Right ventricle myocardium inferior (tissue), 1 donor: Measurements from ENCODE around the gene ZNF580. TPM values are rescaled to one million over a fixed set of nuclear protein-coding genes. Genes with fewer than 3 reads are reported as not detected.

Experiments used
- ATAC-seq: fragments of 200-7000 bp; cut with Tn5 transposase; one replicate; pipeline ENCODE4 v1.9.1; 2020; ENCODE audit warnings: mild to moderate bottlenecking, moderate library complexity
- DNase-seq: peaks from one replicate; pipeline ENCODE4 v3.0.0; 2021; ENCODE audit errors: missing footprints
- intact Hi-C: fragments of 100-400 bp; cut with DNase I; formaldehyde crosslinking; loops from one replicate; pipeline ENCODE4 v1.11.0; 2022
- total RNA-seq: library from RNA; stranded (reverse); fragmentation: NEBNext Ultra II Directional; extraction: Animal tissue kit (Norgen Biotek cat#: 25700); gene quantifications from one replicate; pipeline ENCODE4 v1.2.1, GENCODE V29; 2021
- donor health status: DM: no; HTN: yes; CAD: no; lungs with severe emphysema.

The ZNF580 gene
- total RNA-seq, 1 donor from 2014 or later: 13.2 TPM

- ATAC-seq (peak; percentile 1), DNase-seq (no peak)
- intact Hi-C loops: no loop called here
Measured at GRCh38 chr19:55641426-55642152, 787 bp downstream of the ZNF580 start.

GRCh38 chr19:55642153-55643002 is 1.6 kb downstream of the ZNF580 start:
- DNase-seq: no peak
- intact Hi-C loops: no loop called here
- ATAC-seq: no peak

GRCh38 chr19:55643003-55643886 is 2.4 kb downstream of the ZNF580 start, which contains the start of gene ZNF581:
ZNF581 (plus strand) TSS chr19:55643649; CDS start chr19:55644572, 923 bp downstream.
- intact Hi-C loops: no loop called here
- ATAC-seq (peak; percentile 45), DNase-seq (peak; percentile 84)

GRCh38 chr19:55643887-55644176 is 3.0 kb downstream of the ZNF580 start:
- intact Hi-C loops: no loop called here
- no peak for ATAC-seq
- no peak for DNase-seq

- intact Hi-C loops: no loop called here
- ATAC-seq (no peak), DNase-seq (no peak)
Measured at GRCh38 chr19:55644191-55644833, 3.5 kb downstream of the ZNF580 start.

- ATAC-seq: no peak
- intact Hi-C loops: no loop called here
- no peak for DNase-seq
Measured at GRCh38 chr19:55644842-55645511, 4.2 kb downstream of the ZNF580 start.

- no peak for DNase-seq
- intact Hi-C loops: no loop called here
- ATAC-seq: no peak
Measured at GRCh38 chr19:55645512-55645881, 4.7 kb downstream of the ZNF580 start.

GRCh38 chr19:55646889-55647731 is 6.3 kb downstream of the ZNF580 start:
- ATAC-seq: no peak

GRCh38 chr19:55647732-55648584 is 7.2 kb downstream of the ZNF580 start, which contains the start of gene CCDC106:
CCDC106 (plus strand) TSS chr19:55648212; CDS start chr19:55649047, 835 bp downstream.
- intact Hi-C loops: no loop called here
- DNase-seq (no peak), ATAC-seq (peak; percentile 60)

More at GRCh38 chr19:55646889-55647731, 6.3 kb downstream of the ZNF580 start:
- intact Hi-C loops: no loop called here
- no peak for DNase-seq

- ATAC-seq: no peak
- intact Hi-C loops: no loop called here
- DNase-seq: no peak
Measured at GRCh38 chr19:55648585-55649267, 7.9 kb downstream of the ZNF580 start.

GRCh38 chr19:55649268-55650125 is 8.7 kb downstream of the ZNF580 start:
- ATAC-seq (no peak), DNase-seq (no peak)
- intact Hi-C loops: loop anchor here (5.0 kb wide), 1 partner anchor 52 kb away; the partner anchor contains the start of gene FIZ1

GRCh38 chr19:55650126-55650557 is 9.3 kb downstream of the ZNF580 start:
- intact Hi-C loops: loop anchor here (5.0 kb wide), 1 partner anchor 53 kb away; the partner anchor contains the start of gene FIZ1
- DNase-seq (no peak), ATAC-seq (no peak)

- no peak for DNase-seq
- ATAC-seq: no peak
- intact Hi-C loops: loop anchor here (5.0 kb wide), 1 partner anchor 53 kb away; the partner anchor contains the start of gene FIZ1
Measured at GRCh38 chr19:55650602-55651230, 9.9 kb downstream of the ZNF580 start.

- DNase-seq (no peak), ATAC-seq (no peak)
- intact Hi-C loops: loop anchor here (5.0 kb wide), 1 partner anchor 54 kb away; the partner anchor contains the start of gene FIZ1
Measured at GRCh38 chr19:55651236-55651635, 10.4 kb downstream of the ZNF580 start.
